Measurements from ENCODE around the gene NAPG.
"Not testable (repeated sequence)": the region's sequence is repeated elsewhere in the genome, so short reads cannot be mapped to it uniquely, and the experiment has no call there.

NAPG gene

GRCh38 chr18:10525697-10526560 lies at the start of gene NAPG:
Gene NAPG (plus strand): TSS chr18:10526027. CDS start chr18:10526103, 76 bp downstream.
- DNase-seq, result peak; percentile 97

DNA sequence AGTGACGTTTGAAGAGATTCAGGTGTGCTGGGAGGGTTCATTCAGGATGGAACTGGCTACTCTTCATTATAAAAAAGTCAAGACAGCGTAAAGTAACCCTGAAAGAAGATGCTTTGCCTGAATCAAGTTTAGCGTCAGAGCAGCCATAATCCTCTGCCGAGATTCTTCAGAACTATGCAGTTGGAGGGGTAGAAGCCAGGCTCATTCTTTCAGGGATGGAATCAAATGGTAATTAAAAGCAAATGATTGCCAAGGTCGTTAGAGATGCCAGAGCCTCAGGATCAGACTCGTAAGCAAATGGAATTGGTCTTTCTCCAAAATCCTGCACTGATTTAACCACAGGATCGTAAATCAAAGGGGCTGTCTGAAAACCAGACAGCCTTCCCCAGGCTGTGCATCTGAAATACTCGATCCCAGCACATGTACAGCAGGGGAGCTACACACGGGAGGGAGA lies 49.5 kb upstream of the NAPG start:
- no peak for DNase-seq

DNA sequence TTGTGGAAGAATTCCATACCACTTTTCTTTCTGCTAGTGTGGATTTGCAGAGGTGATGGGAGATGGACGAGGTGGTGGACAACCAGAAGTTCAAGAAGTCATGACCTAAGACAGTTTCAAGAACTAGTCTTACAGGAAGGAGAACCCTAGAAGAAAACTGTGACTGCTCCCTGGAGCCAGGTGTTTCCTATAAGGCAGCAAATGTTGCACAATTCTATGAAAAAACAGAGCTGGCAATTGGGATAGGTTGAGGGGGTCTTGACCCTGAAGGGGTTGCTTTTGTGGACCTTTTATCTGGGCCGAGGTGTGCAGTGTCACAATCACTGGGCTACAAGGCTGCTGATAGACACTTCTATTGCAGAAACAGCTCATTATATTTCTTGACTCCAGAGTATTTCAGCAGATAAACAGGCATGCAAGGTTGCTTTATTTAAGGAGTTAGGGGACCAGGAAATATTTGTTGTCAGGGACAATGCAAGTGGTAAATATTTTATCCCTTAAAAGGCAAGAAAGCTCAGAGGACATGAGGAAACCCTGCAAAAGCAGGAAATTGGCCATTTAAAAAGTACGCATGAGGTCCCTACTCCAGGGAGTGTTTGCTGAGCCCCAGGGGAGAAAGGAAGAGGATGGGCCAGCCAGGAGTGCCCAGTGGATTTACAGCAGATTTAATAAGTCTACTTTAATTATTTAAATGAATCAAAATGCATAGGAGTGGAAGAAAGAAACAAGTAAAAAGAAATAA lies 48.5 kb upstream of the NAPG start:
- no peak for DNase-seq

DNA sequence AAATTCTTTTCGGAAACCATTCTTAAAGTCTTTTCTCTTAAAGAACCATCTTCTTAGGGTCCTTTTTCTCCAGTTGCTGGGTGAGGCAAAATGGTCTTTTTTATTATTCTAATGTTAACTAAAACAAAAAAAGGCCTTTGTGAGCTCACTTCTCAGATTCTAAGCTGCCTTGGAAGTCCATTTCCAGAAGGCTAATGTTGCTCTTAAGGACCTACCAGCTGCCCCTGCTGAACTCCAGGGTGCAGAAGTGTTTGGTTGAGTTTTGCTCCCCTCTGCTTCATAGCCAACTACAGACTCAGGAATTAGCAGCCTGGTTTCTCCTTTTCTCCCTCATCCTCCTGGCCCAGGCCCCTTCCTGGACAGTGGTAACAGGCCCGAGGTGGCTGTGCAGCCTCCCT lies 48.0 kb upstream of the NAPG start:
- no peak for DNase-seq

- no peak for DNase-seq
Measured at GRCh38 chr18:10481831-10482230, 44.0 kb upstream of the NAPG start.

- DNase-seq, result no peak
Measured at GRCh38 chr18:10482363-10482984, 43.4 kb upstream of the NAPG start.

- peak; percentile 68 for DNase-seq
Measured at GRCh38 chr18:10482985-10483949, 42.6 kb upstream of the NAPG start.

DNA sequence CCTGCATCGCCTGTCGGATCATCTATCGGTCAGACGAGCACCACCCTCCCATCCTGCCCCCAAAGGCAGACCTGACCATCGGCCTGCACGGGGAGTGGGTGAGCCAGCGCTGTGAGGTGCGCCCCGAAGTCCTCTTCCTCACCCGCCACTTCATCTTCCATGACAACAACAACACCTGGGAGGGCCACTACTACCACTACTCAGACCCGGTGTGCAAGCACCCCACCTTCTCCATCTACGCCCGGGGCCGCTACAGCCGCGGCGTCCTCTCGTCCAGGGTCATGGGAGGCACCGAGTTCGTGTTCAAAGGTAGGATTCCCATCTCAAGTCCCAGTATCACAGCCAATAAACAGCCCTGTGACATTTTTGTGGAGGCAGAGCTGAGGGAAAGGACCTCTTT lies 40.4 kb upstream of the NAPG start:
- DNase-seq, result no peak

DNA sequence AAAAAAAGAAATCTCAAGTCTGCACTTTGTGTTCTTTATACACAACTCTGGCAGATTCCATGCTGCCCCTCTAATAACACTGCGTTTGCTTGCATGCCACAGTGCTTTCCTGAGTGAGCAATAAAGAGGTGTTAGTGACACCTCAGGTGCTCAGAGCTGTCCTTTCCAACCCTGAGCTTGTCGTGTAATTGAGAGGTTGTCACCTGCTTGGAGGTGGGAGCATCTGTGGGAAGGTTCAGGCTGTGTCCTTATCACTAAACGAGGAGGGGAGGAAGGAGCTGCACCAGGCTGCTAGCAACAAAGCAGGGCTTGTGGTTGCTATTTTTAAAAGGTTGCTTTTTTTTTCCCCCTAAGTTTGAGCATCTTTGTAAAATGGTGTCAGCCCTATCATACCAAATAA lies 39.5 kb upstream of the NAPG start:
- DNase-seq, result no peak

GRCh38 chr18:10487154-10487553 lies 38.7 kb upstream of the NAPG start:
- DNase-seq, result no peak

DNA sequence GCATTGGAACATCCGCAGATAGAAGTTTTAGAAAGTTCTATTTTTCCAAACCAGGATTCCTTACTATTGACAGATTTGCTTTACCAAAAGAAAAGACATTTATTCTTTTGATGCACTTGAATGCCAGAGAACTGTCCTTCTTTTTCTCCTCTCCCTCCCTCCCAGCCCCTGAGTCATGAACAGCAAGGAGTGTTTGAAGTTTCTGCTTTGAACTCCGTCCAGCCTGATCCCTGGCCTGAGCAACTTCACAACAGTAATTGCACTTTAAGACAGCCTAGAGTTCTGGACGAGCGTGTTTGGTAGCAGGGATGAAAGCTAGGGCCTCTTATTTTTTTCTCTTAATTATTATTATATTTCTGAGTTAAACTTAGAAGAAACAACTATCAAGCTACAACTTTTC lies 37.8 kb upstream of the NAPG start:
- no peak for DNase-seq

DNA sequence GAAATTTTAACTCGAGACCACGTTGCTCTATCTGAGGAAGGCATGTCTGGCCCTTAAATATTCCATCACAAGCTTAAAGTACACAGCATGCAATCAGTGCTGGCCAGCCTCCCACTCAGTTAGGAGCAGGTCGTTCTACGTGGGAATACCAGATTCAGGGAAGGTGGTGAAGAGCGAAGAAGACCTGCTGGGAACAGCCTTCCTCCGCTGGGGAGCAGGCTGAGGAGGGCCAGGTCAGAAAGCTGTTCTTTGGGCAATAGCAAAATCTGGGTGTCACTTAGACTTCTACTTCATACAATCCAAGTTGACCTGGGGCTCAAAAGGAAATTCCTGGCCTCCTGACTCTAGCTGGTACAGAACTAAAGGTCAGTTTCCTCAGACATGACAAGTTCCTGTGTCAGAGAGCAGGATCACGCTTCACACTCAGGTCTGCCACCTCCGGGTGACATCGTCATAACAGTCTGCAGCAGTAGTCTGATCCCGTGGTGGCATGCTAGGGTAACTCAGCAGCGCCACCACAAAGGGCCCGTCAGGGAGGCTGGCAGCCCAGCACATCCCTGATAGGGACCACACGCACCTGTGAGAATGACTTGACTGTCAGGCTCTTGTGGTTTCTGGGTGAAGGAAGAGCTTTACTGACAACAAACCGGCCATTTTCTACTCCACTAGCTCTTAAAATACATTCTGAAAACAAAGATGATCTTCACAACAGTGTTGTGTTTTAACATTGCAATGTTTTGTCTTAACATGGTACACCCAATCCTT lies 35.2 kb upstream of the NAPG start:
- DNase-seq, result peak; percentile 52

- no peak for DNase-seq
Measured at GRCh38 chr18:10495936-10496335, 29.9 kb upstream of the NAPG start.

DNA sequence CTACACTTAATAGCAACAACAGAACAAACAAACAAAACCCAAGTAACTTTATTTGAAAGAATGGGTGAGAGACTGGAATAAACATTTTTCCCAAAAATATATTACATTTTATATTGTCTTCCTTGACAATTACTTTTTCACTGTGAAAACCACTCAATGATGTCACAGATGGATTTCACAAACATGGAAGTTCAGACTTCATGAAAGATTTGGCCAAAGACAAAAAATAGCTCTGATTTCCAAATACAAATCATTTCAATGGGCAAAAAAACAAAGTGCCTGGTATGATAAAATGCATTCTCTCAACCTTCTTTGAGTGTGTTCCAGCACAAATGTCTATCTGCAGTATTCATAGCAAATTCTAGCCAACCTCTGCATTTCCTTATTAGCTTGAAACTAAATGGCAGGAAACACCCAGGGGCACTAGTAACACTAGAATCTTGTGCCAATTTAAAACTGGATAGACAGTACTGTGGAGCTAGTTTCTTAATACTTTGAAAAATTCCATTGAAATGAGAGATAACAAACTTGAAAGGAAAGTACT lies 28.5 kb upstream of the NAPG start:
- DNase-seq, result peak; percentile 41

GRCh38 chr18:10499230-10499629 lies 26.6 kb upstream of the NAPG start:
- peak; percentile 81 for DNase-seq

DNA sequence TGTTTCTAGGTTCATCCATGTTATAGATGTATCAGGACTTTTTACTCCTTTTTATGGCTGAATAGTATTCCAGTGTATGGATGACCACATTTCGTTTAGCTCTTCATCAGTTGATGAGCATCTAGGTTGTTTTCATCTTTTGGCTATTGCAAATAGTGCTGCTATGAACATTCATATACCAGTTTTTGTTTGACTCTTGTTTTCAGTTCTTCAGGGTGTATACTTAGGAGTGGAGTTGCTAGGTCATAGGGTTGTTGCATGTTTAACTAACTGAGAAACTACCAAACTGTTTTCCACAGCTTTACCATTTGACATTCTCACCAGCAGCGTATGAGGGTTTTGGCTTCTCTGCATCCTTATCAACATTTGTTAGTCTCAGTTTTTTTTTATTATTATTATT lies 25.8 kb upstream of the NAPG start:
- no peak for DNase-seq

- DNase-seq, result no peak
Measured at GRCh38 chr18:10504723-10505122, 21.1 kb upstream of the NAPG start.

- not testable (repeated sequence) for DNase-seq
Measured at GRCh38 chr18:10505892-10506291, 19.9 kb upstream of the NAPG start.

DNA sequence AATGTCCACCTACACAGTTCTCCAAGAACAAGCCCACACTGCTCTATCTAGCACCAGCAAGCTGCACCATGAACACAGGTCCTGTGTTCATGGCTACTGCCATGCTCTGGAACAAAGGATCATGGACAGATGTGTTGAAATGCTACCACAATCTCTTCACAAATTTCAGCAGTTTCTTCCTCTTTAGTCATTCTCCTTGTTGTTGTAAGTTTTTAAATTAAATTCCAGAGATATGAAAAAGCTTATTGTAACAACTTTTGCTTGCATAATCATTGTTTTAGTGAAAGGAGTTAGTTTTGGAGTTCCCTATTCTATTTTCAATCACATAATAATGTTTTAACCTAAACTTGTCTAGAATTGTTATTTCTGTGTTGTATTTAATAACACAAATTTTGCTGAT lies 17.2 kb upstream of the NAPG start:
- peak; percentile 25 for DNase-seq

DNA sequence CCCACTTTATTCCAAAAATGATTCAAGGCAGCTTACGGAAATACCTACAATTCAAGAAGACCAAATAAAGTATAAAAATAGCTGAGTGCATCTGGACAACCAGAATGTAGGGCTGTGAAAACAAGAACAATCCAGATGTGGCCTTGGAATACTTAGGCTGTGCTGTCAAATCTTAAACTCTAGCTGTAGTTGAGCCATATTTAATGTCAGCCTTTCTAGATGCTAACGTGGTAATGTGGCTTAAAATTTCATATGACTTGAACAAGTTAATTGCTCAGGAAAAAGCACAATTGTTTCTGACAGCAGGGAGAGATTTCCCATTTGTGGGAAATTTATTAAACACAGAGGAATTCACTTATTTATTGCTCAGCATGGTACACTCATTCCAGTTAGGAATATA lies 14.6 kb upstream of the NAPG start:
- no peak for DNase-seq

GRCh38 chr18:10514082-10514481 lies 11.7 kb upstream of the NAPG start:
- DNase-seq, result no peak

All from suppressor macrophage treated with lipopolysaccharide for 4 hours (primary cell).